ENCODE data around the gene DNAJB2. TPM values are rescaled to one million over a fixed set of nuclear protein-coding genes. Genes with fewer than 3 reads are reported as not detected.

Gene DNAJB2
- total RNA-seq, 1 experiment from 2014 or later: 36.2 TPM

DNA sequence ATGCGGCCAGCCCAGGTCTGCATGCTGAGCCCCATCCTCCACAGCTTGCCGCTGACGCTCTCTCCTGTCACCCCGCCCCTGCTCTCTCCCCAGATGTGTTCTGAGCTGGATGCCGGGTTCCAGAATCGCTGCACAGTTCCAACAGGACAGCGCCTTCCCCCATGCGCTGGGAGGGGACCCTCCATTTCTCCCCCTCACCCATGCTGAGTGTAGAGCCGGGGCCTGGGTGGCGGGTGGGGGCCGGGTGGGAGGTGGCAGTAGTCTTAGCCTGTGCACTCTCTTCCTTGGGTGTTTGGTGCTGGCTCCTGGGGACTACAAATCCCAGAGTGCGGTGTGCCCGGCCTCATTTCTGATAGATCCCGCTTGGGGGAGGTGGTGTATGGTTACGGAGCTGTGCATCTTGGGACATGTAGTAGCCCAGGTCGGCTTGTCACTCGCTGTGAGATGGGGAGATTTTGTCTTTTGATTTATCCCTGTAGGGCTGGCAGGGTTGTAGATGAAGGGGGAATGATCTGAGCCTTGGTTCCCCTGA is 6.8 kb downstream of the DNAJB2 start:
- no peaks in the 10 kb centered on the region for H4K20me1 ChIP-seq (ENCODE audit: insufficient read depth)
- no peaks in the 10 kb centered on the region for H3K27me3 ChIP-seq (ENCODE audit: insufficient read depth, low read length)
- no peaks in the 10 kb centered on the region for H3K36me3 ChIP-seq (ENCODE audit: control insufficient read depth in 1 of 2, insufficient read depth in 2 of 2, low read length in 2 of 2)
- RAD21 ChIA-PET (ENCODE audit: low non-redundant PET in 1 of 2, low total read pairs in 2 of 2, uncharacterized antibody in 2 of 2, unreplicated experiment in 2 of 2): no interaction called here
- no peak overlapping the region for H3K9ac ChIP-seq (ENCODE audit: low read length)
- BruUV-seq (replicated peaks): no TSS peak
- ATAC-seq (peak; percentile 66), DNase-seq (ENCODE audit: low read depth, low spot score) (no peak)
- H3K4me3 ChIP-seq (replicated peaks in 1 of 2; ENCODE audit: low read depth in 1 of 2, low read length in 2 of 2): no peak overlapping the region
- H3K27ac ChIP-seq (ENCODE audit: low read depth, low read length): peak overlapping the region; percentile 22; the same call in 1 of the 2 replicates
- TF ChIP-seq EZH2phosphoT487 (IDR thresholded peaks at IDR 0.05; ENCODE audit: borderline replicate concordance) (no peak), SIN3A (IDR thresholded peaks at IDR 0.05; ENCODE audit: low read depth) (no peak), YY1 (IDR thresholded peaks at IDR 0.05; ENCODE audit: extremely low read depth, insufficient replicate concordance, low read depth, low read length) (no peak), ZNF274 (IDR thresholded peaks at IDR 0.05; ENCODE audit: low read depth, low read length) (no peak), EGR1 (IDR thresholded peaks at IDR 0.05; ENCODE audit: low read depth) (no peak), TCF7L2 (IDR thresholded peaks at IDR 0.05; ENCODE audit: borderline replicate concordance, extremely low read depth, insufficient read depth, insufficient read length) (no peak), CEBPB (IDR thresholded peaks at IDR 0.05; ENCODE audit: low read depth) (no peak), ELF1 (IDR thresholded peaks at IDR 0.05; ENCODE audit: borderline replicate concordance, low read depth) (no peak), CBX3 (IDR thresholded peaks at IDR 0.05; ENCODE audit: low read depth) (no peak)
- TF ChIP-seq, protein P1, sequence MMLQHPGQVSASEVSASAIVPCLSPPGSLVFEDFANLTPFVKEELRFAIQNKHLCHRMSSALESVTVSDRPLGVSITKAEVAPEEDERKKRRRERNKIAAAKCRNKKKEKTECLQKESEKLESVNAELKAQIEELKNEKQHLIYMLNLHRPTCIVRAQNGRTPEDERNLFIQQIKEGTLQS (IDR thresholded peaks at IDR 0.05): no peak
- H3K4me2 ChIP-seq (ENCODE audit: low read length): peak overlapping the region; percentile 18; the same call in 1 of the 2 replicates
- H3K9me2 ChIP-seq (ENCODE audit: insufficient read depth): no peaks in the 10 kb centered on the region
- H3K79me2 ChIP-seq (ENCODE audit: insufficient read depth, low read length): no peaks in the 10 kb centered on the region
- H3K9me3 ChIP-seq (ENCODE audit: control insufficient read depth in 1 of 2, insufficient read depth in 1 of 2, low read depth in 1 of 2, low read length in 2 of 2): no peaks in the 10 kb centered on the region
- CTCF ChIA-PET: interaction anchor here (1.7 kb wide), 1 partner anchor 9 kb away, joined by 18 read pairs; no protein-coding TSS in a partner anchor
- H2AFZ ChIP-seq (ENCODE audit: low read depth, low read length, poor library complexity, severe bottlenecking): no peak overlapping the region
- peaks cover 16 to 18% of the 10 kb centered on the region in 2 experiments for H3K4me1 ChIP-seq (ENCODE audit: control insufficient read depth in 1 of 2, insufficient read depth in 2 of 2, low read length in 2 of 2)
- intact Hi-C loops (cut with micrococcal nuclease): no loop called here
- POLR2A ChIA-PET: no interaction called here
